Body of pancreas (tissue), 4 donors: ENCODE measurements around the gene PKNOX2. TPM values are rescaled to one million over a fixed set of nuclear protein-coding genes. Genes with fewer than 3 reads are reported as not detected.
A peak's percentile ranks its signal among the peaks of the same experiment; 100 is the strongest.

ENCODE experiments used
- ATAC-seq: fragments of 150-250 bp; one replicate; pipeline ENCODE4 v1.9.1; 2016
- DNase-seq, 4 donors: peaks; one replicate each; pipeline ENCODE4 v3.0.0-alpha.2; 2019
- H3K27ac ChIP-seq, 4 donors: fragments of 200-600 bp; sonication (generic); 1 replicate in 3 of 4; 2 replicates in 1 of 4; pipeline versions ENCODE4 v1.5.1 to v1.6.1; 2016 to 2019; ENCODE audit warnings: mild to moderate bottlenecking in 1 of 4, mixed read lengths in 1 of 4, moderate library complexity in 1 of 4
- H3K27me3 ChIP-seq, 2 donors: fragments of 200-600 bp; sonication (generic); one replicate each; pipeline ENCODE4 v1.6.0; 2016; ENCODE audit warnings: mild to moderate bottlenecking in 1 of 2
- H3K36me3 ChIP-seq, 2 donors: fragments of 200-600 bp; sonication (generic); replicated peaks in 1 of 2; 2 replicates each; pipeline ENCODE4 v1.5.1; 2016; ENCODE audit warnings: low read depth in 2 of 2; ENCODE audit not compliant: insufficient read depth in 1 of 2
- H3K4me1 ChIP-seq: fragments of 200-600 bp; sonication (generic); one replicate; pipeline ENCODE4 v1.6.0; 2016
- H3K4me3 ChIP-seq, 2 donors: fragments of 200-600 bp; sonication (generic); 1 replicate in 1 of 2; 2 replicates in 1 of 2; pipeline ENCODE4 v1.5.1; 2016 to 2019
- H3K9me3 ChIP-seq, 3 donors: fragments of 200-600 bp; sonication (generic); 1 replicate in 2 of 3; 2 replicates in 1 of 3; pipeline ENCODE4 v1.5.1; 2016
- CTCF ChIP-seq, 7 experiments: fragments of 450-650 bp in 4 of 7; fragments of 200-600 bp in 3 of 7; sonication (generic) in 3 of 7; IDR thresholded peaks; one replicate each; pipeline ENCODE4 v1.5.1; 2016 to 2019; ENCODE audit warnings: antibody characterized with exemption in 7 of 7
- POLR2A ChIP-seq, 3 donors: fragments of 450-650 bp; IDR thresholded peaks; one replicate each; pipeline ENCODE4 v1.6.1; 2016; ENCODE audit warnings: antibody characterized with exemption in 3 of 3, mild to moderate bottlenecking in 2 of 3
- WGBS, 2 donors: methylation state at CpG; one replicate each; pipeline ENCODE4 v1.1.5; 2017; 5-methylcytosine and 5-hydroxymethylcytosine counted together
- intact Hi-C: fragments of 100-400 bp; cut with DNase I; formaldehyde crosslinking; loops from one replicate; pipeline ENCODE4 v1.15.1; 2023
- total RNA-seq, 2 donors: library from RNA; depleted of rRNA; stranded (reverse); fragments of >200 nt; gene quantifications; one replicate each; pipeline ENCODE4 v1.1.0, GENCODE V29; 2016

PKNOX2 gene
- total RNA-seq, 2 donors from 2014 or later, result 4.2 to 4.9 TPM

- TF ChIP-seq POLR2A (IDR thresholded peaks at IDR 0.05) (no peak), CTCF (IDR thresholded peaks at IDR 0.05) (no peak)
- Histone ChIP-seq H3K27me3 (no peaks in the 10 kb centered on the region), H3K4me3 (no peak overlapping the region), H3K4me1 (peaks cover 14% of the 10 kb centered on the region), H3K36me3 (no peaks in the 10 kb centered on the region), H3K27ac (no peak overlapping the region), H3K9me3 (no peaks in the 10 kb centered on the region)
- ATAC-seq (no peak), DNase-seq (no peak)
- intact Hi-C loops, result no loop called here
- 77 to 81% methylated on average over 12 of the region's 12 CpGs for WGBS, 2 donors
These were observed 117.5 kb downstream of the PKNOX2 start for GRCh38 chr11:125281831-125282595.

GRCh38 chr11:125282596-125282914, 118.0 kb downstream of the PKNOX2 start:
- no peak overlapping the region for H3K27ac ChIP-seq
- no peak overlapping the region for H3K4me3 ChIP-seq
- no peak for TF ChIP-seq POLR2A (IDR thresholded peaks at IDR 0.05)
- no peak for TF ChIP-seq CTCF (IDR thresholded peaks at IDR 0.05)
- intact Hi-C loops, result no loop called here
- H3K27me3 ChIP-seq, result no peaks in the 10 kb centered on the region
- no peak for DNase-seq
- peaks cover 16% of the 10 kb centered on the region for H3K4me1 ChIP-seq
- no peak for ATAC-seq
- H3K9me3 ChIP-seq, result no peaks in the 10 kb centered on the region
- no peaks in the 10 kb centered on the region for H3K36me3 ChIP-seq
- 71 to 73% methylated on average over 3 of the region's 3 CpGs for WGBS, 2 donors

- DNase-seq, result no peak
- WGBS, 2 donors, result 88 to 95% methylated on average over 10 of the region's 10 CpGs
These were observed 119.8 kb downstream of the PKNOX2 start for GRCh38 chr11:125284245-125284850.

GRCh38 chr11:125285844-125286243, 121.3 kb downstream of the PKNOX2 start:
- no peak for TF ChIP-seq CTCF (IDR thresholded peaks at IDR 0.05)
- no peak for TF ChIP-seq POLR2A (IDR thresholded peaks at IDR 0.05)
- ATAC-seq (peak; percentile 41), DNase-seq (peak in 3 of 4 donors; percentile 13 to 43 (median 36))
- peaks cover 16% of the 10 kb centered on the region for H3K4me1 ChIP-seq
- no peaks in the 10 kb centered on the region for H3K36me3 ChIP-seq
- peak overlapping the region in 1 of 4 donors; percentile 43 for H3K27ac ChIP-seq
- WGBS, 2 donors, result 36 to 38% methylated on average over 7 of the region's 7 CpGs
- H3K4me3 ChIP-seq, result no peak overlapping the region
- intact Hi-C loops, result no loop called here
- no peaks in the 10 kb centered on the region for H3K27me3 ChIP-seq
- no peaks in the 10 kb centered on the region for H3K9me3 ChIP-seq

More at GRCh38 chr11:125284245-125284850, 119.8 kb downstream of the PKNOX2 start:
- Histone ChIP-seq H3K27me3 (no peaks in the 10 kb centered on the region), H3K9me3 (no peaks in the 10 kb centered on the region), H3K4me3 (no peak overlapping the region), H3K4me1 (peaks cover 16% of the 10 kb centered on the region), H3K27ac (no peak overlapping the region), H3K36me3 (no peaks in the 10 kb centered on the region)
- ATAC-seq, result no peak
- no peak for TF ChIP-seq POLR2A (IDR thresholded peaks at IDR 0.05)
- TF ChIP-seq CTCF (IDR thresholded peaks at IDR 0.05), result no peak
- intact Hi-C loops, result no loop called here
